Endothelial cell of umbilical vein (primary cell): ENCODE measurements around the gene SLC14A1. TPM values are rescaled to one million over a fixed set of nuclear protein-coding genes. Genes with fewer than 3 reads are reported as not detected.

Source experiments
- BruUV-seq: library from RNA; stranded (reverse); fragments of 400-500 nt; replicated peaks from 2 replicates; lab custom pipeline; 2021; lab: Mats Ljungman, UMichigan
- CTCF ChIA-PET: fragments of 300-600, 350-600 bp; sonication (Branson Sonifier 250); formaldehyde crosslinking; loops from one replicate; lab custom pipeline; 2021; ENCODE audit warnings: antibody characterized with exemption, inconsistent platforms; lab: Charles Lee
- POLR2A ChIA-PET: fragments of 300-600, 350-600 bp; sonication (Branson Sonifier 250); formaldehyde crosslinking; loops from one replicate; lab custom pipeline; 2021; ENCODE audit warnings: antibody characterized with exemption, inconsistent platforms; lab: Charles Lee
- DNase-seq: peaks from one replicate; pipeline ENCODE4 v3.0.0-alpha.2; 2011; ENCODE audit warnings: low read depth, low spot score
- FAIRE-seq: peaks from 2 replicates; lab custom pipeline; 2011; peaks lifted over from hg19 to GRCh38; lab: Jason Lieb, UNC
- H2AFZ ChIP-seq: 2 replicates; pipeline ENCODE4 v1.6.0; 2012; ENCODE audit warnings: low read depth, low read length, control low read depth, inconsistent platforms
- H3K27ac ChIP-seq: 2 replicates; pipeline ENCODE4 v1.5.1; 2011; ENCODE audit warnings: low read depth, mild to moderate bottlenecking, control low read depth, low read length, moderate library complexity; ENCODE audit not compliant: insufficient read depth
- H3K27me3 ChIP-seq, 2 experiments: 2 replicates each; pipeline versions ENCODE4 v1.6.0 to v1.6.1; 2011; ENCODE audit warnings: low read length in 2 of 2, mixed read lengths in 1 of 2; ENCODE audit not compliant: control insufficient read depth in 2 of 2, insufficient read depth in 2 of 2
- H3K36me3 ChIP-seq, 2 experiments: 2 replicates in 1 of 2; 3 replicates in 1 of 2; pipeline ENCODE4 v1.5.1; 2011; ENCODE audit warnings: low read length in 2 of 2, mild to moderate bottlenecking in 1 of 2, moderate library complexity in 1 of 2; ENCODE audit not compliant: control insufficient read depth in 2 of 2, insufficient read depth in 2 of 2; ENCODE audit errors: extremely low read depth in 1 of 2
- H3K4me1 ChIP-seq: 3 replicates; pipeline ENCODE4 v1.5.1; 2011; ENCODE audit warnings: mild to moderate bottlenecking, low read length; ENCODE audit not compliant: control insufficient read depth, insufficient read depth; ENCODE audit errors: extremely low read depth
- H3K4me2 ChIP-seq: 2 replicates; pipeline ENCODE4 v1.6.1; 2011; ENCODE audit warnings: low read length, control low read depth, mixed read lengths; ENCODE audit not compliant: insufficient read depth
- H3K4me3 ChIP-seq, 3 experiments: fragments of 200-600 bp in 1 of 3; sonication (generic), shearing (Covaris generic) in 1 of 3; replicated peaks in 1 of 3; 2 replicates each; pipeline ENCODE4 v1.5.1; 2011 to 2016; ENCODE audit warnings: control low read depth in 3 of 3, low read length in 3 of 3, mild to moderate bottlenecking in 2 of 3, inconsistent platforms in 1 of 3, low read depth in 1 of 3, moderate library complexity in 1 of 3; ENCODE audit not compliant: insufficient read depth in 1 of 3
- H3K79me2 ChIP-seq: 2 replicates; pipeline ENCODE4 v1.6.0; 2012; ENCODE audit warnings: low read length, inconsistent platforms; ENCODE audit not compliant: control insufficient read depth, insufficient read depth
- H3K9ac ChIP-seq: replicated peaks from 2 replicates; pipeline ENCODE3; 2011; ENCODE audit warnings: low read length, control low read depth; ENCODE audit not compliant: insufficient read depth; ENCODE audit errors: extremely low read depth
- H3K9me1 ChIP-seq: replicated peaks from 3 replicates; pipeline ENCODE4 v1.6.0; 2011; ENCODE audit warnings: mild to moderate bottlenecking, low read length; ENCODE audit not compliant: control insufficient read depth, insufficient read depth; ENCODE audit errors: extremely low read depth
- H3K9me3 ChIP-seq: replicated peaks from 2 replicates; pipeline ENCODE4 v1.5.1; 2012; ENCODE audit warnings: low read length, inconsistent platforms; ENCODE audit not compliant: control insufficient read depth, insufficient read depth
- H4K20me1 ChIP-seq: replicated peaks from 2 replicates; pipeline ENCODE3; 2011; ENCODE audit warnings: mild to moderate bottlenecking, low read length; ENCODE audit not compliant: control insufficient read depth, insufficient read depth; ENCODE audit errors: extremely low read depth
- EZH2 ChIP-seq: IDR thresholded peaks from 2 replicates; pipeline ENCODE4 v1.6.1; 2012; ENCODE audit warnings: borderline replicate concordance, low read depth, mild to moderate bottlenecking, moderate library complexity, low read length, inconsistent platforms; ENCODE audit not compliant: severe bottlenecking
- FOS ChIP-seq: IDR thresholded peaks from 2 replicates; pipeline ENCODE4 v1.6.1; 2011; ENCODE audit warnings: mild to moderate bottlenecking, low read length, moderate library complexity, borderline replicate concordance; ENCODE audit not compliant: insufficient read depth
- GATA2 ChIP-seq: IDR thresholded peaks from 2 replicates; pipeline ENCODE4 v1.7.0; 2011; ENCODE audit warnings: low read depth, mild to moderate bottlenecking, moderate library complexity, mixed read lengths, low read length; ENCODE audit not compliant: insufficient read length, insufficient read depth
- JUN ChIP-seq: IDR thresholded peaks from 2 replicates; pipeline ENCODE4 v1.6.1; 2011; ENCODE audit warnings: borderline replicate concordance, low read depth; ENCODE audit not compliant: insufficient read length, insufficient read depth
- MAX ChIP-seq: IDR thresholded peaks from 2 replicates; pipeline ENCODE4 v1.6.1; 2011; ENCODE audit not compliant: insufficient read depth, insufficient read length
- MYC ChIP-seq: IDR thresholded peaks from one replicate; pipeline ENCODE4 v1.6.1; 2011; ENCODE audit warnings: mild to moderate bottlenecking, low read depth, low read length
- POLR2A ChIP-seq: IDR thresholded peaks from 2 replicates; pipeline ENCODE4 v1.6.1; 2012; ENCODE audit warnings: low read depth, mild to moderate bottlenecking, control low read depth, low read length
- POLR2AphosphoS5 ChIP-seq: IDR thresholded peaks from 2 replicates; pipeline ENCODE4 v1.6.1; 2012; ENCODE audit warnings: low read depth, mild to moderate bottlenecking, control low read depth, low read length, moderate library complexity; ENCODE audit not compliant: insufficient read depth
- dilution Hi-C: fragments of 300-500 bp; cut with MboI; formaldehyde crosslinking; loops from one replicate; pipeline ENCODE4 v1.15.0; 2019; ENCODE audit warnings: low sequenced_read_pairs; ENCODE audit not compliant: extremely low pct_ligation_motif_present
- intact Hi-C: fragments of 100-400 bp; cut with micrococcal nuclease; formaldehyde crosslinking; loops from one replicate; pipeline ENCODE4 v1.10.0; 2022
- polyA plus RNA-seq, 4 experiments: library from polyadenylated mRNA; depleted of rRNA in 3 of 4; stranded (reverse) in 3 of 4; unstranded in 1 of 4; fragments of >200 nt; gene quantifications; 2 replicates each; pipeline versions ENCODE4 v1.2.1 to v1.2.3, GENCODE V29; 2011 to 2012; ENCODE audit warnings: missing spikeins in 1 of 4
- total RNA-seq: library from RNA; stranded (reverse); gene quantifications from 2 replicates; pipeline ENCODE4 v1.2.3, GENCODE V29; 2021
- TF ChIP-seq, protein P1 (sequence below), 2 donors: IDR thresholded peaks; 1 replicate in 1 of 2; 2 replicates in 1 of 2; pipeline ENCODE4 v1.5.1; 2011; ENCODE audit warnings: low read length in 2 of 2, mild to moderate bottlenecking in 2 of 2, moderate library complexity in 2 of 2, control low read depth in 1 of 2, inconsistent platforms in 1 of 2, low read depth in 1 of 2; ENCODE audit not compliant: insufficient read depth in 1 of 2; ENCODE audit errors: extremely low read depth in 1 of 2

The SLC14A1 gene
- total and polyA plus RNA-seq, 2 donors (not counting 3 experiments of a cell fraction or from before 2014, with no cell fraction given), result not detected

- no peak for TF ChIP-seq MAX
- TF ChIP-seq, protein P1, sequence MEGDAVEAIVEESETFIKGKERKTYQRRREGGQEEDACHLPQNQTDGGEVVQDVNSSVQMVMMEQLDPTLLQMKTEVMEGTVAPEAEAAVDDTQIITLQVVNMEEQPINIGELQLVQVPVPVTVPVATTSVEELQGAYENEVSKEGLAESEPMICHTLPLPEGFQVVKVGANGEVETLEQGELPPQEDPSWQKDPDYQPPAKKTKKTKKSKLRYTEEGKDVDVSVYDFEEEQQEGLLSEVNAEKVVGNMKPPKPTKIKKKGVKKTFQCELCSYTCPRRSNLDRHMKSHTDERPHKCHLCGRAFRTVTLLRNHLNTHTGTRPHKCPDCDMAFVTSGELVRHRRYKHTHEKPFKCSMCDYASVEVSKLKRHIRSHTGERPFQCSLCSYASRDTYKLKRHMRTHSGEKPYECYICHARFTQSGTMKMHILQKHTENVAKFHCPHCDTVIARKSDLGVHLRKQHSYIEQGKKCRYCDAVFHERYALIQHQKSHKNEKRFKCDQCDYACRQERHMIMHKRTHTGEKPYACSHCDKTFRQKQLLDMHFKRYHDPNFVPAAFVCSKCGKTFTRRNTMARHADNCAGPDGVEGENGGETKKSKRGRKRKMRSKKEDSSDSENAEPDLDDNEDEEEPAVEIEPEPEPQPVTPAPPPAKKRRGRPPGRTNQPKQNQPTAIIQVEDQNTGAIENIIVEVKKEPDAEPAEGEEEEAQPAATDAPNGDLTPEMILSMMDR (IDR thresholded peaks at IDR 0.05; ENCODE audit: extremely low read depth in 1 of 2, insufficient read depth in 1 of 2, low read depth in 1 of 2, low read length in 2 of 2), result no peak
- no peak for TF ChIP-seq EZH2
- no peak for TF ChIP-seq MYC
- TF ChIP-seq POLR2AphosphoS5, result no peak
- TF ChIP-seq FOS, result no peak
- no peak for TF ChIP-seq POLR2A
- TF ChIP-seq GATA2, result no peak
- no peak for TF ChIP-seq JUN
- BruUV-seq, result no TSS peak
- Histone ChIP-seq H3K4me3 (no peak overlapping the region), H3K79me2 (no peaks in the 10 kb centered on the region), H3K9me3 (no peaks in the 10 kb centered on the region), H3K27ac (no peak overlapping the region), H4K20me1 (no peaks in the 10 kb centered on the region), H3K9ac (no peak overlapping the region), H3K4me2 (peak overlapping the region; percentile 6), H2AFZ (no peak overlapping the region), H3K36me3 (no peaks in the 10 kb centered on the region), H3K9me1 (no peaks in the 10 kb centered on the region), H3K4me1 (peaks cover 12% of the 10 kb centered on the region), H3K27me3 (peaks cover 5 to 7% of the 10 kb centered on the region in 2 experiments)
- DNase-seq (peak; percentile 60), FAIRE-seq (peak; percentile 72)
- ChIA-PET CTCF (interaction anchor here (0.9 to 2.0 kb wide), 9 partner anchors 9 to 94 kb away, joined by 3 to 19 read pairs (median 5); no protein-coding TSS in a partner anchor), POLR2A (interaction anchor here (0.6 to 0.7 kb wide), 2 partner anchors 73 to 1404 kb away, joined by 3 to 5 read pairs; no protein-coding TSS in a partner anchor)
- dilution Hi-C loops (no loop called here), intact Hi-C loops (loop anchor here (1.0 kb wide), 1 partner anchor 10 kb away; no protein-coding TSS in a partner anchor)
Measured at GRCh38 chr18:45745817-45746461, 22.0 kb downstream of the SLC14A1 start.
